Breast epithelium (tissue), 4 donors: ENCODE data around the gene ANKRA2. TPM values are rescaled to one million over a fixed set of nuclear protein-coding genes. Genes with fewer than 3 reads are reported as not detected.

Experiments
- DNase-seq, 2 donors: peaks; one replicate each; pipeline ENCODE4 v3.0.0-alpha.2; 2019; ENCODE audit warnings: low spot score in 2 of 2
- H3K27ac ChIP-seq, 2 donors: fragments of 200-600 bp; sonication (generic) in 1 of 2; one replicate each; pipeline ENCODE4 v1.5.1; 2016 to 2019; ENCODE audit warnings: mild to moderate bottlenecking in 1 of 2
- H3K27me3 ChIP-seq, 2 donors: fragments of 200-600 bp; sonication (generic) in 1 of 2; one replicate each; pipeline versions ENCODE4 v1.5.1 to v1.6.0; 2017 to 2019; ENCODE audit warnings: control low read depth in 1 of 2, mild to moderate bottlenecking in 1 of 2
- H3K36me3 ChIP-seq: fragments of 200-600 bp; one replicate; pipeline ENCODE4 v1.5.1; 2019
- H3K4me1 ChIP-seq, 2 donors: fragments of 200-600 bp; sonication (generic); one replicate each; pipeline ENCODE4 v1.5.1; 2016 to 2019; ENCODE audit warnings: control low read depth in 1 of 2
- H3K4me3 ChIP-seq, 3 donors: fragments of 200-600 bp; sonication (generic); 1 replicate in 2 of 3; 2 replicates in 1 of 3; pipeline ENCODE4 v1.5.1; 2016 to 2019; ENCODE audit warnings: mild to moderate bottlenecking in 3 of 3, moderate library complexity in 2 of 3
- H3K9me3 ChIP-seq, 2 donors: fragments of 200-600 bp; sonication (generic) in 1 of 2; one replicate each; pipeline ENCODE4 v1.5.1; 2016 to 2019; ENCODE audit warnings: control low read depth in 1 of 2
- CTCF ChIP-seq, 3 donors: fragments of 450-650 bp; IDR thresholded peaks; one replicate each; pipeline ENCODE4 v1.5.1; 2016 to 2017; ENCODE audit warnings: antibody characterized with exemption in 3 of 3, mild to moderate bottlenecking in 3 of 3, moderate library complexity in 3 of 3
- POLR2A ChIP-seq: fragments of 450-650 bp; IDR thresholded peaks from one replicate; pipeline ENCODE4 v1.6.1; 2016; ENCODE audit warnings: antibody characterized with exemption, mild to moderate bottlenecking, moderate library complexity
- POLR2AphosphoS5 ChIP-seq, 3 donors: sonication (generic); formaldehyde crosslinking; IDR thresholded peaks; one replicate each; pipeline ENCODE4 v1.6.1; 2017; ENCODE audit warnings: antibody characterized with exemption in 3 of 3
- intact Hi-C: fragments of 100-400 bp; cut with DNase I; formaldehyde crosslinking; loops from one replicate; pipeline ENCODE4 v1.15.1; 2023; ENCODE audit warnings: low total_unique reads
- total RNA-seq, 3 donors: library from RNA; depleted of rRNA; stranded (reverse); fragments of >200 nt; gene quantifications; one replicate each; pipeline ENCODE4 v1.1.0, GENCODE V29; 2016

Gene ANKRA2
- total RNA-seq, 3 donors from 2014 or later: 28.8 to 83.9 (median 44.2) TPM

DNA sequence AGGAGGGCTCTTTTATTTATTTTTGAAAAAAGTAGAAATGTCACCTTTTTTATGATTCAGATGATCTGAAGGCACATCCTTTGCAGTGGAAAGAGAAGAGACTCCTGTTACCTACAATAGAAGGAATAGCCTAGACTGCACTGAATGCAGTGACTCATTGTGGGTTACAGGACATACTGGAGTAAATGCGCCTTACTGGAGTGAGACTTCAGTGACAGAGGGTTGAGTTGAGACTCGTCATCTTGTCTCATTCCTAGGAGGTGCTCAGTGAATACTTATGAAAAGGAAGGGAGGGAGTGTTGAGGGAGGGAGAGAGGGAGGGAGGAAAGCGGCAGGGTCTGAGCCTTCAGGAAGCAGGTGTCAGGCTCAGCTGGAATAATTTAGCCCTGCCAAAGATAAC, 25.2 kb downstream of the ANKRA2 start:
- DNase-seq: no peak
- Histone ChIP-seq H3K27ac (peak overlapping the region; percentile 83 to 90), H3K4me3 (no peak overlapping the region), H3K9me3 (no peaks in the 10 kb centered on the region), H3K4me1 (no peaks in the 10 kb centered on the region), H3K36me3 (no peaks in the 10 kb centered on the region), H3K27me3 (no peaks in the 10 kb centered on the region)
- TF ChIP-seq POLR2AphosphoS5 (IDR thresholded peaks at IDR 0.05) (no peak), CTCF (IDR thresholded peaks at IDR 0.05) (no peak), POLR2A (no peak)
- intact Hi-C loops: no loop called here

GRCh38 chr5:73539730-73540129, 25.7 kb downstream of the ANKRA2 start:
- no peak for DNase-seq
- no peak overlapping the region for H3K4me3 ChIP-seq
- intact Hi-C loops: loop anchor here (5.0 kb wide), 1 partner anchor 312 kb away; no protein-coding TSS in a partner anchor
- no peaks in the 10 kb centered on the region for H3K4me1 ChIP-seq
- H3K27me3 ChIP-seq: no peaks in the 10 kb centered on the region
- no peaks in the 10 kb centered on the region for H3K36me3 ChIP-seq
- H3K27ac ChIP-seq: no peak overlapping the region
- TF ChIP-seq CTCF (IDR thresholded peaks at IDR 0.05) (no peak), POLR2AphosphoS5 (IDR thresholded peaks at IDR 0.05) (no peak), POLR2A (no peak)
- no peaks in the 10 kb centered on the region for H3K9me3 ChIP-seq

- no peaks in the 10 kb centered on the region for H3K27me3 ChIP-seq
- intact Hi-C loops: loop anchor here (5.0 kb wide), 1 partner anchor 308 kb away; no protein-coding TSS in a partner anchor
- H3K27ac ChIP-seq: no peak overlapping the region
- DNase-seq: no peak
- no peaks in the 10 kb centered on the region for H3K4me1 ChIP-seq
- no peaks in the 10 kb centered on the region for H3K36me3 ChIP-seq
- no peak overlapping the region for H3K4me3 ChIP-seq
- no peaks in the 10 kb centered on the region for H3K9me3 ChIP-seq
- TF ChIP-seq POLR2A (no peak), POLR2AphosphoS5 (IDR thresholded peaks at IDR 0.05) (no peak), CTCF (IDR thresholded peaks at IDR 0.05) (no peak)
Measured at GRCh38 chr5:73534971-73535370, 30.5 kb downstream of the ANKRA2 start.

GRCh38 chr5:73534011-73534644, 31.3 kb downstream of the ANKRA2 start:
- intact Hi-C loops: no loop called here
- no peak for DNase-seq
- Histone ChIP-seq H3K4me3 (no peak overlapping the region), H3K9me3 (no peaks in the 10 kb centered on the region), H3K27me3 (no peaks in the 10 kb centered on the region), H3K36me3 (no peaks in the 10 kb centered on the region), H3K27ac (no peak overlapping the region), H3K4me1 (no peaks in the 10 kb centered on the region)
- TF ChIP-seq POLR2AphosphoS5 (IDR thresholded peaks at IDR 0.05) (no peak), CTCF (IDR thresholded peaks at IDR 0.05) (no peak), POLR2A (no peak)

DNA sequence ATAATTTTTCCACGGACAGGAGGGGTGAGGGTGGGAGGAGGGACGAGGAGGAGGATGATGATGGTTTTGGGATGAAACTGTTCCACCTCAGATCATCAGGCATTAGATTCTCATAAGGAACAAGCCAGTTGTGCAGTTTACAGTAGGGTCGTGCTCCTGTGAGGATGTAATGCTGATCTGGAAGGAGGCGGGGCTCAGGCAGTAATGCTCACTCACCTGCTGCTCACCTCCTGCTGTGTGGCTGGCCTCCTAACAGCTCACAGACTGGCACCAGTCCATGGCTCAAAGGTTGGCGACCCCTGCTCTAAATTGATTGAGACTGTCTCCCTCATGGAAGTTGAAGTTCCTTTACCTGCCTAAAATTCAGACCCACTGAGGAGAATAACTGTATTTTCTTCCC, 33.2 kb downstream of the ANKRA2 start:
- H3K27ac ChIP-seq: no peak overlapping the region
- TF ChIP-seq POLR2A: no peak
- TF ChIP-seq CTCF (IDR thresholded peaks at IDR 0.05): no peak
- TF ChIP-seq POLR2AphosphoS5 (IDR thresholded peaks at IDR 0.05): no peak
- no peak for DNase-seq

More for the DNA sequence above, 33.2 kb downstream of the ANKRA2 start:
- H3K36me3 ChIP-seq: no peaks in the 10 kb centered on the region
- intact Hi-C loops: no loop called here
- H3K4me3 ChIP-seq: no peak overlapping the region
- H3K4me1 ChIP-seq: no peaks in the 10 kb centered on the region
- H3K9me3 ChIP-seq: no peaks in the 10 kb centered on the region
- no peaks in the 10 kb centered on the region for H3K27me3 ChIP-seq
